SH-SY5Y (cell line): ENCODE measurements around the gene GSTM5.

Experiments
- GATA2 ChIP-seq: IDR thresholded peaks from 2 replicates; pipeline ENCODE4 v1.6.1; 2011; ENCODE audit warnings: mild to moderate bottlenecking, low read depth, low read length
- GATA3 ChIP-seq: IDR thresholded peaks from 2 replicates; pipeline ENCODE4 v1.6.1; 2011; ENCODE audit warnings: low read depth, mild to moderate bottlenecking, low read length, moderate library complexity

- TF ChIP-seq GATA3 (no peak), GATA2 (no peak)
These were observed 27.9 kb downstream of the GSTM5 start for GRCh38 chr1:109739738-109740614.
